Keratinocyte (primary cell): ENCODE measurements around the gene HNF4A. TPM values are rescaled to one million over a fixed set of nuclear protein-coding genes. Genes with fewer than 3 reads are reported as not detected.

Experiments used
- DNase-seq: peaks from one replicate; pipeline ENCODE4 v3.0.0-alpha.2; 2011; ENCODE audit warnings: low read depth, missing footprints, low spot score
- FAIRE-seq: peaks from 2 replicates; lab custom pipeline; 2011; peaks lifted over from hg19 to GRCh38; lab: Jason Lieb, UNC
- H2AFZ ChIP-seq: 2 replicates; pipeline ENCODE4 v1.6.0; 2012; ENCODE audit warnings: low read length, control low read depth, inconsistent platforms; ENCODE audit not compliant: control insufficient read depth
- H3K27ac ChIP-seq: 2 replicates; pipeline ENCODE4 v1.5.1; 2011; ENCODE audit warnings: low read length; ENCODE audit not compliant: control insufficient read depth, insufficient read depth
- H3K27me3 ChIP-seq: 3 replicates; pipeline ENCODE4 v1.6.0; 2011; ENCODE audit warnings: low read length; ENCODE audit not compliant: control insufficient read depth, insufficient read depth; ENCODE audit errors: extremely low read depth
- H3K36me3 ChIP-seq, 2 experiments: 2 replicates in 1 of 2; 3 replicates in 1 of 2; pipeline ENCODE4 v1.5.1; 2011; ENCODE audit warnings: low read length in 2 of 2, mild to moderate bottlenecking in 1 of 2; ENCODE audit not compliant: control insufficient read depth in 2 of 2, insufficient read depth in 2 of 2; ENCODE audit errors: extremely low read depth in 1 of 2
- H3K4me1 ChIP-seq: 3 replicates; pipeline ENCODE4 v1.5.1; 2011; ENCODE audit warnings: low read length; ENCODE audit not compliant: control insufficient read depth, insufficient read depth; ENCODE audit errors: extremely low read depth
- H3K4me2 ChIP-seq: 3 replicates; pipeline ENCODE4 v1.6.0; 2011; ENCODE audit warnings: low read depth, low read length; ENCODE audit not compliant: control insufficient read depth, insufficient read depth; ENCODE audit errors: extremely low read depth
- H3K4me3 ChIP-seq, 3 experiments: fragments of 200-600 bp in 1 of 3; sonication (generic) in 1 of 3; 2 replicates in 2 of 3; 3 replicates in 1 of 3; pipeline ENCODE4 v1.5.1; 2011 to 2016; ENCODE audit warnings: low read length in 3 of 3, mild to moderate bottlenecking in 3 of 3, control low read depth in 2 of 3, inconsistent platforms in 1 of 3, low read depth in 1 of 3, mixed read lengths in 1 of 3, mixed run types in 1 of 3, moderate library complexity in 1 of 3; ENCODE audit not compliant: control insufficient read depth in 2 of 3, insufficient read depth in 2 of 3; ENCODE audit errors: extremely low read depth in 1 of 3
- H3K79me2 ChIP-seq: 2 replicates; pipeline ENCODE4 v1.6.0; 2012; ENCODE audit warnings: low read length; ENCODE audit not compliant: control insufficient read depth, insufficient read depth
- H3K9ac ChIP-seq: 3 replicates; pipeline ENCODE4 v1.6.0; 2011; ENCODE audit warnings: low read length; ENCODE audit not compliant: control insufficient read depth, insufficient read depth; ENCODE audit errors: extremely low read depth
- H3K9me1 ChIP-seq: 3 replicates; pipeline ENCODE4 v1.6.0; 2011; ENCODE audit warnings: low read length; ENCODE audit not compliant: control insufficient read depth, insufficient read depth; ENCODE audit errors: extremely low read depth
- H3K9me3 ChIP-seq: 2 replicates; pipeline ENCODE4 v1.5.1; 2012; ENCODE audit warnings: low read depth, low read length; ENCODE audit not compliant: control insufficient read depth
- H4K20me1 ChIP-seq: 3 replicates; pipeline ENCODE4 v1.6.0; 2011; ENCODE audit warnings: low read length; ENCODE audit not compliant: control insufficient read depth, insufficient read depth; ENCODE audit errors: extremely low read depth
- EZH2 ChIP-seq: IDR thresholded peaks from one replicate; pipeline ENCODE4 v1.6.1; 2012; ENCODE audit warnings: inconsistent platforms, mild to moderate bottlenecking, low read length, moderate library complexity
- dilution Hi-C: fragments of 300-500 bp; cut with MboI; formaldehyde crosslinking; loops from one replicate; pipeline ENCODE4 v1.7.0; 2020; ENCODE audit warnings: low sequenced_read_pairs; ENCODE audit not compliant: extremely low pct_ligation_motif_present
- polyA plus RNA-seq, 5 experiments: library from polyadenylated mRNA; depleted of rRNA in 3 of 5; stranded (reverse) in 3 of 5; stranded (forward) in 1 of 5; unstranded in 1 of 5; fragments of >200 nt; gene quantifications; 1 replicate in 1 of 5; 2 replicates in 3 of 5; 3 replicates in 1 of 5; pipeline versions ENCODE4 v1.2.1 to v1.2.3, GENCODE V29; 2011 to 2012; ENCODE audit warnings: missing spikeins in 2 of 5, low read depth in 1 of 5, low replicate concordance in 1 of 5
- TF ChIP-seq, protein P1 (sequence below), 3 experiments: IDR thresholded peaks in 1 of 3; conservative IDR thresholded peaks in 1 of 3; optimal IDR thresholded peaks in 1 of 3; 2 replicates in 2 of 3; 3 replicates in 1 of 3; pipeline versions ENCODE3 to v1.5.1; 2011; ENCODE audit warnings: low read length in 3 of 3, mild to moderate bottlenecking in 3 of 3, moderate library complexity in 2 of 3, control low read depth in 1 of 3, inconsistent platforms in 1 of 3; ENCODE audit not compliant: insufficient read depth in 2 of 3; ENCODE audit errors: extremely low read depth in 1 of 3

Gene HNF4A
- polyA plus RNA-seq, 1 donor (not counting 4 experiments of a cell fraction or from before 2014, with no cell fraction given) = not detected

DNA sequence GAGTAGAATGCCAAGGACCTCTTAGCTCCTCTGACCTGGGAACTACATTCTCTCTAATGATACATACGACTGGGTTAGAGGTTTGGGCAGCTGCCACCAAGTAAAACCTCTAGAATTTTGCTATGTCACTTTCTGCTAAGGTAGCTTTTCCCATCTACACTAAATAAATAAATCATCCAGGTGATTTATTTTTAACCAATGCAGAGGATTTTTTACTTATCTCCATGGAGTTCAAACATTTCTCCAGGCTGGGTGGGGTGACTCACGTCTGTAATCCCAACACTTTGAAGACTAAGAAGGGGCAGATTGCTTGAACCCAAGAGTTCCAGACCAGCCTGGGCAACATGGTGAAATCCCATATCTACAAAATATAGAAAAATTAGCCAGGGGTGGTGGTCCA lies 27.1 kb downstream of the HNF4A start:
- dilution Hi-C loops = loop anchor here (5.0 to 10.0 kb wide), 3 partner anchors 58 to 168 kb away; partner anchors contain the start of gene OSER1
- FAIRE-seq = no peak
- Histone ChIP-seq H4K20me1 (no peaks in the 10 kb centered on the region), H3K4me1 (no peaks in the 10 kb centered on the region), H3K27me3 (no peaks in the 10 kb centered on the region), H3K27ac (no peak overlapping the region), H3K4me3 (no peak overlapping the region), H3K36me3 (no peaks in the 10 kb centered on the region), H3K9ac (no peak overlapping the region), H3K9me1 (no peaks in the 10 kb centered on the region), H3K4me2 (no peak overlapping the region), H2AFZ (no peak overlapping the region), H3K79me2 (no peaks in the 10 kb centered on the region), H3K9me3 (no peaks in the 10 kb centered on the region)
- no peak for DNase-seq
- TF ChIP-seq EZH2 = no peak
- TF ChIP-seq, protein P1, sequence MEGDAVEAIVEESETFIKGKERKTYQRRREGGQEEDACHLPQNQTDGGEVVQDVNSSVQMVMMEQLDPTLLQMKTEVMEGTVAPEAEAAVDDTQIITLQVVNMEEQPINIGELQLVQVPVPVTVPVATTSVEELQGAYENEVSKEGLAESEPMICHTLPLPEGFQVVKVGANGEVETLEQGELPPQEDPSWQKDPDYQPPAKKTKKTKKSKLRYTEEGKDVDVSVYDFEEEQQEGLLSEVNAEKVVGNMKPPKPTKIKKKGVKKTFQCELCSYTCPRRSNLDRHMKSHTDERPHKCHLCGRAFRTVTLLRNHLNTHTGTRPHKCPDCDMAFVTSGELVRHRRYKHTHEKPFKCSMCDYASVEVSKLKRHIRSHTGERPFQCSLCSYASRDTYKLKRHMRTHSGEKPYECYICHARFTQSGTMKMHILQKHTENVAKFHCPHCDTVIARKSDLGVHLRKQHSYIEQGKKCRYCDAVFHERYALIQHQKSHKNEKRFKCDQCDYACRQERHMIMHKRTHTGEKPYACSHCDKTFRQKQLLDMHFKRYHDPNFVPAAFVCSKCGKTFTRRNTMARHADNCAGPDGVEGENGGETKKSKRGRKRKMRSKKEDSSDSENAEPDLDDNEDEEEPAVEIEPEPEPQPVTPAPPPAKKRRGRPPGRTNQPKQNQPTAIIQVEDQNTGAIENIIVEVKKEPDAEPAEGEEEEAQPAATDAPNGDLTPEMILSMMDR (optimal IDR thresholded peaks at IDR 0.05 in 1 of 3, IDR thresholded peaks at IDR 0.05 in 1 of 3, conservative IDR thresholded peaks at IDR 0.05 in 1 of 3; ENCODE audit: extremely low read depth in 1 of 3, insufficient read depth in 2 of 3, low read length in 3 of 3) = no peak

DNA sequence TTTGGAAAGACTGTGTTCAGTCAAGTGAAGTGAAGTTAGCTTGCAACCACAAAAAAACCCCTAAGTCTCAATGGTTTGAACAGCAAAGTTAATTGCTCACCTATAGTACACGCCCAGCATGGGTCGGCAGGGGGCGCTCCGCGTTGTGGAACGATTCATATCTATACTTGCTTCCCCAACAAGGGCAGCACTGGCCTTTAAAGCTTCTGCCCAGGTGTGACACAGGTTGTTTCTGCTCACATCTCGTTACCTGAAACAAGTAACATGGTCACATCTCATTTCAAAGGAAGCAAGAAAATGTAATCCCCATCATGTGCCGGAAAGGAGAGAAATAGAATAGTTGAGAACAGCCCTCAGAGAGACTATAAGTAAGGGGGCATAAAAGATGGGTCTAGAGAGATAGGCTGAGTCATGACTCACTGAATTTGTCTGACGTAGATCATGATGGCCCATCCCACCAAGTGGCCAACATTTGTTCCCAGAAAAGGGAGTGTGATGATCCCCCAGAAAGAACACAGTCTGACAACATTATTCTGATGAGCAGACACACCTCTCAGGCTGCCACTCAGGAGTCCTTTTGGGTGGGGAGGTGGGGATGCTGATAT lies 29.0 kb downstream of the HNF4A start:
- Histone ChIP-seq H3K9me1 (no peaks in the 10 kb centered on the region), H2AFZ (no peak overlapping the region), H4K20me1 (no peaks in the 10 kb centered on the region), H3K9ac (no peak overlapping the region), H3K36me3 (no peaks in the 10 kb centered on the region), H3K27me3 (no peaks in the 10 kb centered on the region), H3K4me3 (no peak overlapping the region), H3K9me3 (no peaks in the 10 kb centered on the region), H3K79me2 (no peaks in the 10 kb centered on the region), H3K27ac (no peak overlapping the region), H3K4me2 (no peak overlapping the region), H3K4me1 (peaks cover 16% of the 10 kb centered on the region)
- dilution Hi-C loops = loop anchor here (5.0 to 10.0 kb wide), 3 partner anchors 60 to 170 kb away; partner anchors contain the start of gene OSER1
- DNase-seq = peak; percentile 35
- no peak for TF ChIP-seq EZH2
- TF ChIP-seq, protein P1 (optimal IDR thresholded peaks at IDR 0.05 in 1 of 3, IDR thresholded peaks at IDR 0.05 in 1 of 3, conservative IDR thresholded peaks at IDR 0.05 in 1 of 3; ENCODE audit: extremely low read depth in 1 of 3, insufficient read depth in 2 of 3, low read length in 3 of 3) = peak; percentile 84 to 98 (median 93)
- FAIRE-seq = peak; percentile 65
